Esophagus squamous epithelium (tissue), 5 donors: ENCODE results near the gene SETBP1. TPM values are rescaled to one million over a fixed set of nuclear protein-coding genes. Genes with fewer than 3 reads are reported as not detected.

Source experiments
- DNase-seq: peaks from one replicate; lab custom pipeline; 2025; lab: John Stamatoyannopoulos, UW
- H3K27ac ChIP-seq, 4 donors: fragments of 200-600 bp; sonication (generic); one replicate each; pipeline ENCODE4 v1.5.1; 2016 to 2019; ENCODE audit warnings: mild to moderate bottlenecking in 1 of 4
- H3K27me3 ChIP-seq, 4 donors: fragments of 200-600 bp; sonication (generic); 1 replicate in 3 of 4; 2 replicates in 1 of 4; pipeline versions ENCODE4 v1.5.1 to v1.6.0; 2017 to 2021; ENCODE audit warnings: antibody characterized with exemption in 1 of 4
- H3K36me3 ChIP-seq, 3 donors: fragments of 200-600 bp; sonication (generic); one replicate each; pipeline ENCODE4 v1.5.1; 2016 to 2019
- H3K4me1 ChIP-seq, 3 donors: fragments of 200-600 bp; sonication (generic); one replicate each; pipeline ENCODE4 v1.5.1; 2017 to 2019
- H3K4me3 ChIP-seq, 4 donors: fragments of 200-600 bp; sonication (generic); 1 replicate in 3 of 4; 2 replicates in 1 of 4; pipeline ENCODE4 v1.5.1; 2016 to 2019; ENCODE audit warnings: mild to moderate bottlenecking in 2 of 4, moderate library complexity in 1 of 4
- H3K9me3 ChIP-seq, 3 donors: fragments of 200-600 bp; sonication (generic); one replicate each; pipeline ENCODE4 v1.5.1; 2016 to 2019
- CTCF ChIP-seq, 6 experiments: fragments of 450-650 bp in 4 of 6; fragments of 200-600 bp in 2 of 6; sonication (generic) in 2 of 6; IDR thresholded peaks; one replicate each; pipeline ENCODE4 v1.5.1; 2016 to 2019; ENCODE audit warnings: antibody characterized with exemption in 6 of 6, mild to moderate bottlenecking in 4 of 6, moderate library complexity in 4 of 6
- POLR2A ChIP-seq, 4 donors: fragments of 450-650 bp; IDR thresholded peaks; one replicate each; pipeline ENCODE4 v1.6.1; 2017; ENCODE audit warnings: antibody characterized with exemption in 4 of 4, mild to moderate bottlenecking in 4 of 4, moderate library complexity in 3 of 4
- WGBS, 2 donors: methylation state at CpG; one replicate each; pipeline ENCODE4 v1.1.5; 2018; 5-methylcytosine and 5-hydroxymethylcytosine counted together
- intact Hi-C: fragments of 100-400 bp; cut with DNase I; formaldehyde crosslinking; loops from one replicate; pipeline ENCODE4 v1.15.0; 2022
- total RNA-seq, 4 donors: library from RNA; depleted of rRNA; stranded (reverse); fragments of >200 nt; gene quantifications; one replicate each; pipeline ENCODE4 v1.1.0, GENCODE V29; 2016
- donor health status: DM: yes; HTN: yes; CAD: no.

Gene SETBP1
- total RNA-seq, 4 donors from 2014 or later: 2.6 to 18.5 (median 6.4) TPM

DNA sequence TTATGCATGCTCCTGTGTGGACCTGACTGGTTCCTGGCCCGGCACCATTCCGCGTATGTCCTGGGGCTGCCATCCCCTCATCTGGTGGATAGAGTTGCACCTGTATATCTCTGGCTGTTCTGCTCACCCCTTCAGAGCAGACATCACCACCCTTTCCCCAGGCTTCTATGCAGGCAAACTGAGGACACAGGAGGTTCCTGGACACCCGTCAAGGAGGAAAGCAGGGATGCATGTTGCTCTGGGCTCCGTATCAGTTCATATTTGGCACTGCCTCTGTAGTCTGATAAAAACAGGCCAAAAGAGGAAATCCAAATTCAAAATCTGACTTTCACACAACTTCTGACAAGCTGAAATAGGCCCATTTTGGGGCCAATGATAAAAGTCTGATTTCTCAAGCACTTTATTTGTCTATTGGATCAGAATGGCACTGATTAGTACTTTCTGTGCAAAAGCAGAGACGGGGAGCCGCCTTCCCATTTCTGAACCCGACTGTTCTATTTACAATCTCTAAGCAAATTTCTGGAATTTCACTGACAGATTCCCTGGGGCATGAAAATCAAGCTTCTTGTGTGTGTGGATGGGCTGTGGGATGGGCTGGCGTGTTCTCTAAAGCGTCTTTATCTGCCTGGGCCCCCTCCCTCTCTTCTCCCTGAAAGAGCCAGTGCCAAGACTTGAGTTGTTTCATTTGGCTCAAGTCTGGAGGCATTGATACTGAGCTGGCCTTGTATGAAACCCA, 96.9 kb downstream of the SETBP1 start:
- Histone ChIP-seq H3K9me3 (no peaks in the 10 kb centered on the region), H3K36me3 (no peaks in the 10 kb centered on the region), H3K4me1 (peaks cover 0 to 44% (median 10%) of the 10 kb centered on the region in 3 donors), H3K27me3 (no peaks in the 10 kb centered on the region), H3K4me3 (no peak overlapping the region), H3K27ac (peak overlapping the region; percentile 9 to 58 (median 52))
- no peak for TF ChIP-seq POLR2A (IDR thresholded peaks at IDR 0.05)
- TF ChIP-seq CTCF (IDR thresholded peaks at IDR 0.05): no peak
- 71 to 87% methylated on average over 8 to 10 of the region's 10 CpGs for WGBS, 2 donors
- DNase-seq: no peak
- intact Hi-C loops: no loop called here

DNA sequence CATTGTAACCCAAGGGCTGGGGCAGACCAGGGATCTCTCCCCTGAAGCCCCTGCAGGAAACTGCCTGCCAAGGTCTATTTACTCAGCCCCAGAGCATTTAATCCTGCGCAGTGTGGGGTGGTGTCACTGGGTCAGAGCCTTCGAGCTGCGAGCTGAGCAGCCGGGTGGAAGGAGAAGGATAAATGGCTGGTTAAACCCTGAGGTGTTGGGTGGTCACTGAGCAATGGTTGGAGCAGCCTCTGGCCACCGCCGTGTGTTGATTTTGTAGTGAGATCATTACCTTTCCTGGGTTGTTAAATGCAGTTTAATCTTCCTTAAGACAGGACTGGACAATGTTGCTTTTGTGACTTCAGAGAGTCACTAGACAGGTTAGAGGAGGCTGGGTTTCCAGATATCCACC, 98.1 kb downstream of the SETBP1 start:
- H3K27ac ChIP-seq: peak overlapping the region in 2 of 4 donors; percentile 25 to 53
- 50 to 58% methylated on average over 2 to 4 of the region's 6 CpGs for WGBS, 2 donors
- DNase-seq: no peak

GRCh38 chr18:44779753-44780292, 99.1 kb downstream of the SETBP1 start:
- Histone ChIP-seq H3K36me3 (no peaks in the 10 kb centered on the region), H3K27ac (peak overlapping the region in 1 of 4 donors; percentile 28), H3K4me3 (no peak overlapping the region), H3K27me3 (no peaks in the 10 kb centered on the region), H3K4me1 (peaks cover 0 to 46% (median 10%) of the 10 kb centered on the region in 3 donors), H3K9me3 (no peaks in the 10 kb centered on the region)
- 93 to 94% methylated on average over 9 of the region's 11 CpGs for WGBS, 2 donors
- DNase-seq: no peak
- TF ChIP-seq POLR2A (IDR thresholded peaks at IDR 0.05) (no peak), CTCF (IDR thresholded peaks at IDR 0.05) (no peak)
- intact Hi-C loops: no loop called here

More for the DNA sequence above, 98.1 kb downstream of the SETBP1 start:
- Histone ChIP-seq H3K4me1 (peaks cover 0 to 46% (median 10%) of the 10 kb centered on the region in 3 donors), H3K36me3 (no peaks in the 10 kb centered on the region), H3K9me3 (no peaks in the 10 kb centered on the region), H3K27me3 (no peaks in the 10 kb centered on the region), H3K4me3 (no peak overlapping the region)
- TF ChIP-seq POLR2A (IDR thresholded peaks at IDR 0.05): no peak
- intact Hi-C loops: no loop called here

- intact Hi-C loops: no loop called here
- Histone ChIP-seq H3K27me3 (no peaks in the 10 kb centered on the region), H3K36me3 (no peaks in the 10 kb centered on the region), H3K9me3 (no peaks in the 10 kb centered on the region), H3K4me1 (peaks cover 0 to 46% (median 10%) of the 10 kb centered on the region in 3 donors), H3K27ac (peak overlapping the region in 1 of 4 donors; percentile 23), H3K4me3 (no peak overlapping the region)
- TF ChIP-seq CTCF (IDR thresholded peaks at IDR 0.05): no peak
- DNase-seq: no peak
- WGBS, 2 donors: 34 to 51% methylated on average over 3 of the region's 3 CpGs
Observed at GRCh38 chr18:44781886-44782285, 101.2 kb downstream of the SETBP1 start.

DNA sequence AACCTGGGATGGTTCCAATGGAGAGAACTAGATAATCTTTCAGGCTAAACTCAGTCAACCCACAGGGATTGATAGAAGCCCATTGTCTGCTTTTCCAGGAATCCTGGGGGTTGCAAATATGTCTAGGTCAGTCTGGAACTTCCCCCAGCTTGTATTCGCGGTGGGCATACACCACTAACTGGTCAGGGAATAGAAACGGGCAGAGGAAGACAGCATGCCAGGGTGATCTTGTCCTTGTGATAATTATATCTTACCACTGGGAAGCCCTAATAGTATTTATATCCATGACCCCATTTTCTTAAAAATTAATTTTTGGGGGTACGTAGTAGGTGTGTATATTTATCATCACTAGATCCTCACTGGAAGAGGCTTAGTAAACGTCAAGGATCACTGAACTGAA, 101.9 kb downstream of the SETBP1 start:
- WGBS, 2 donors: 85 to 91% methylated on average over 5 of the region's 5 CpGs
- H3K27me3 ChIP-seq: no peaks in the 10 kb centered on the region
- H3K4me3 ChIP-seq: no peak overlapping the region
- no peak for TF ChIP-seq CTCF (IDR thresholded peaks at IDR 0.05)
- TF ChIP-seq POLR2A (IDR thresholded peaks at IDR 0.05): no peak
- H3K36me3 ChIP-seq: no peaks in the 10 kb centered on the region
- H3K4me1 ChIP-seq: peaks cover 0 to 38% (median 10%) of the 10 kb centered on the region in 3 donors
- H3K9me3 ChIP-seq: no peaks in the 10 kb centered on the region
- DNase-seq: no peak
- H3K27ac ChIP-seq: peak overlapping the region in 1 of 4 donors; percentile 5
- intact Hi-C loops: no loop called here
